Activated T-helper 2 cell treated with anti-CD3 and anti-CD28 coated beads, Interferon-gamma antibody, Interleukin-2, Interleukin-4, amounts not matched to agents 10 μg/mL and 5 μg/mL and 100 μg/mL, durations not matched to agents 14 hours and 24 hours and 36 hours (primary cell): ENCODE results near the gene TMEM272. TPM values are rescaled to one million over a fixed set of nuclear protein-coding genes. Genes with fewer than 3 reads are reported as not detected.

Source experiments
- DNase-seq: peaks from one replicate; pipeline ENCODE4 v3.0.0; 2021; ENCODE audit warnings: low spot score
- H3K27ac Mint-ChIP-seq: one replicate; pipeline ENCODE4 v1.8.0; 2021; ENCODE audit warnings: mixed read lengths
- H3K27me3 Mint-ChIP-seq: one replicate; pipeline ENCODE4 v1.8.0; 2021; ENCODE audit warnings: low read depth, mixed read lengths
- H3K36me3 Mint-ChIP-seq: one replicate; pipeline ENCODE4 v1.8.0; 2021; ENCODE audit warnings: low read depth, mixed read lengths
- H3K4me1 Mint-ChIP-seq: one replicate; pipeline ENCODE4 v1.8.0; 2021; ENCODE audit warnings: low read depth, mixed read lengths
- H3K4me3 Mint-ChIP-seq: one replicate; pipeline ENCODE4 v1.8.0; 2021; ENCODE audit warnings: low read depth, mild to moderate bottlenecking, moderate library complexity, mixed read lengths
- H3K9me3 Mint-ChIP-seq: one replicate; pipeline ENCODE4 v1.8.0; 2021; ENCODE audit warnings: mixed read lengths
- intact Hi-C: fragments of 100-400 bp; cut with micrococcal nuclease; formaldehyde crosslinking; loops from one replicate; pipeline ENCODE4 v1.15.1; 2023
- total RNA-seq: library from RNA; stranded (reverse); gene quantifications from 2 replicates; pipeline ENCODE4 v1.2.3, GENCODE V29; 2022

Gene TMEM272
- total RNA-seq, 1 donor from 2014 or later: not detected

GRCh38 chr13:51869916-51870315 is 24.9 kb upstream of the TMEM272 start:
- Mint-ChIP-seq H3K27ac (no peak overlapping the region), H3K27me3 (peaks cover 20% of the 10 kb centered on the region), H3K9me3 (no peaks in the 10 kb centered on the region), H3K4me1 (no peaks in the 10 kb centered on the region), H3K36me3 (no peaks in the 10 kb centered on the region), H3K4me3 (no peak overlapping the region)
- no peak for DNase-seq
- intact Hi-C loops: no loop called here

GRCh38 chr13:51867062-51867461 is 22.1 kb upstream of the TMEM272 start:
- intact Hi-C loops: no loop called here
- Mint-ChIP-seq H3K27me3 (peaks cover 11% of the 10 kb centered on the region), H3K27ac (no peak overlapping the region), H3K9me3 (no peaks in the 10 kb centered on the region), H3K4me3 (no peak overlapping the region), H3K36me3 (no peaks in the 10 kb centered on the region), H3K4me1 (no peaks in the 10 kb centered on the region)
- DNase-seq: no peak

GRCh38 chr13:51865838-51866237 is 20.9 kb upstream of the TMEM272 start:
- Mint-ChIP-seq H3K4me1 (peaks cover 10% of the 10 kb centered on the region), H3K27ac (no peak overlapping the region), H3K36me3 (no peaks in the 10 kb centered on the region), H3K4me3 (no peak overlapping the region), H3K27me3 (peaks cover 16% of the 10 kb centered on the region), H3K9me3 (no peaks in the 10 kb centered on the region)
- intact Hi-C loops: no loop called here
- no peak for DNase-seq

- peaks cover 11% of the 10 kb centered on the region for H3K27me3 Mint-ChIP-seq
- DNase-seq: no peak
- H3K36me3 Mint-ChIP-seq: no peaks in the 10 kb centered on the region
- no peak overlapping the region for H3K27ac Mint-ChIP-seq
- H3K4me3 Mint-ChIP-seq: no peak overlapping the region
- intact Hi-C loops: no loop called here
- peaks cover 10% of the 10 kb centered on the region for H3K4me1 Mint-ChIP-seq
- H3K9me3 Mint-ChIP-seq: no peaks in the 10 kb centered on the region
Observed at GRCh38 chr13:51862957-51863356, 18.0 kb upstream of the TMEM272 start.

GRCh38 chr13:51861723-51862300 is 16.8 kb upstream of the TMEM272 start, which contains the start of gene CCDC70:
CCDC70 (plus strand) TSS chr13:51861969; CDS start chr13:51865412, 3,443 bp downstream.
- H3K27me3 Mint-ChIP-seq: peaks cover 15% of the 10 kb centered on the region
- no peak for DNase-seq
- peaks cover 10% of the 10 kb centered on the region for H3K4me1 Mint-ChIP-seq
- intact Hi-C loops: no loop called here
- no peak within 1 kb of the TSS for H3K27ac Mint-ChIP-seq
- H3K36me3 Mint-ChIP-seq: no peaks in the 10 kb centered on the region
- H3K4me3 Mint-ChIP-seq: no peak within 1 kb of the TSS
- H3K9me3 Mint-ChIP-seq: no peaks in the 10 kb centered on the region

- Mint-ChIP-seq H3K27ac (no peak overlapping the region), H3K4me1 (peaks cover 10% of the 10 kb centered on the region)
Observed at GRCh38 chr13:51858433-51859247, 13.7 kb upstream of the TMEM272 start.

GRCh38 chr13:51856998-51857397 is 12.0 kb upstream of the TMEM272 start:
- H3K9me3 Mint-ChIP-seq: no peaks in the 10 kb centered on the region
- no peak overlapping the region for H3K27ac Mint-ChIP-seq
- no peak for DNase-seq
- no peak overlapping the region for H3K4me3 Mint-ChIP-seq
- H3K36me3 Mint-ChIP-seq: no peaks in the 10 kb centered on the region
- peaks cover 10% of the 10 kb centered on the region for H3K4me1 Mint-ChIP-seq
- intact Hi-C loops: no loop called here
- peaks cover 37% of the 10 kb centered on the region for H3K27me3 Mint-ChIP-seq

More at GRCh38 chr13:51858433-51859247, 13.7 kb upstream of the TMEM272 start:
- DNase-seq: no peak
- intact Hi-C loops: no loop called here
- peaks cover 37% of the 10 kb centered on the region for H3K27me3 Mint-ChIP-seq
- H3K36me3 Mint-ChIP-seq: no peaks in the 10 kb centered on the region
- H3K4me3 Mint-ChIP-seq: no peak overlapping the region
- no peaks in the 10 kb centered on the region for H3K9me3 Mint-ChIP-seq

- H3K36me3 Mint-ChIP-seq: no peaks in the 10 kb centered on the region
- no peaks in the 10 kb centered on the region for H3K9me3 Mint-ChIP-seq
- DNase-seq: no peak
- no peak overlapping the region for H3K27ac Mint-ChIP-seq
- intact Hi-C loops: no loop called here
- no peak overlapping the region for H3K4me3 Mint-ChIP-seq
- peaks cover 2% of the 10 kb centered on the region for H3K4me1 Mint-ChIP-seq
- H3K27me3 Mint-ChIP-seq: peaks cover 36% of the 10 kb centered on the region
Observed at GRCh38 chr13:51856027-51856736, 11.2 kb upstream of the TMEM272 start.

GRCh38 chr13:51849145-51850101 is 4.4 kb upstream of the TMEM272 start:
- H3K4me3 Mint-ChIP-seq: no peak overlapping the region
- DNase-seq: no peak
- no peak overlapping the region for H3K27ac Mint-ChIP-seq
- no peaks in the 10 kb centered on the region for H3K36me3 Mint-ChIP-seq
- H3K27me3 Mint-ChIP-seq: peaks cover 21% of the 10 kb centered on the region
- intact Hi-C loops: loop anchor here (5.0 kb wide), 2 partner anchors 37 to 278 kb away; partner anchors contain the start of gene NEK5
- peaks cover 10% of the 10 kb centered on the region for H3K4me1 Mint-ChIP-seq
- H3K9me3 Mint-ChIP-seq: no peaks in the 10 kb centered on the region

- Mint-ChIP-seq H3K4me3 (no peak overlapping the region), H3K27me3 (peaks cover 22% of the 10 kb centered on the region), H3K27ac (no peak overlapping the region), H3K36me3 (no peaks in the 10 kb centered on the region), H3K4me1 (peaks cover 10% of the 10 kb centered on the region), H3K9me3 (no peaks in the 10 kb centered on the region)
- intact Hi-C loops: loop anchor here (5.0 kb wide), 2 partner anchors 36 to 279 kb away; partner anchors contain the start of gene NEK5
- DNase-seq: no peak
Observed at GRCh38 chr13:51848674-51849073, 3.7 kb upstream of the TMEM272 start.

- Mint-ChIP-seq H3K27ac (no peak overlapping the region), H3K4me3 (no peak overlapping the region), H3K4me1 (peaks cover 10% of the 10 kb centered on the region), H3K27me3 (peaks cover 26% of the 10 kb centered on the region), H3K9me3 (no peaks in the 10 kb centered on the region), H3K36me3 (no peaks in the 10 kb centered on the region)
- intact Hi-C loops: loop anchor here (5.0 kb wide), 2 partner anchors 34 to 281 kb away; partner anchors contain the start of gene NEK5
- DNase-seq: no peak
Observed at GRCh38 chr13:51846756-51847155, 1.8 kb upstream of the TMEM272 start.
